C4-2B (cell line): ENCODE results near the gene AFAP1L2.

ENCODE experiments used
- H3K27ac ChIP-seq: fragments of 450-650 bp; 2 replicates; pipeline ENCODE4 v1.5.1; 2017
- CTCF ChIP-seq: fragments of 450-650 bp; conservative IDR thresholded peaks from 2 replicates; pipeline ENCODE4 v1.5.1; 2017; ENCODE audit warnings: mild to moderate bottlenecking
- ZFX ChIP-seq: fragments of 450-650 bp; IDR thresholded peaks from 2 replicates; pipeline ENCODE4 v1.6.1; 2017

AFAP1L2 gene

GRCh38 chr10:114379631-114380041 lies 24.7 kb downstream of the AFAP1L2 start:
- no peak overlapping the region for H3K27ac ChIP-seq
- TF ChIP-seq CTCF (no peak), ZFX (no peak)

DNA sequence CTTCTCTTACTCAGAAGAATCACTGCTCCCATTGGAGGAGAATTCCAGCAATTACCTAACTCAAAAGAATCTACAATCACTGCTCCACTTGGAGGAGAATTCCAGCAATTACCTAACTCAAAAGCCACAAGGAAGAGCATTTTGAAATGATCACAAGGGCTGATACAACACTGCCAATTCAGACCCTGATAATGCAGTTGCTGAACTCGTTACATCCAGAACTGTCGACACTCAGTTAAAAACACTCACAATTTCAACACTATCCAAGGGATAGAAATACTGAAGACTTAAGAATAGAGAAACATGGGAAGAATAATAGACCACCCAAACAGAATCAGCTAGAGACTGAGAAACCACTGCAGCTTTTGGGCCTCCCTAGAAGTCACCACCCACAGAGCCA lies 27.8 kb downstream of the AFAP1L2 start:
- no peak overlapping the region for H3K27ac ChIP-seq
- TF ChIP-seq ZFX (no peak), CTCF (no peak)

DNA sequence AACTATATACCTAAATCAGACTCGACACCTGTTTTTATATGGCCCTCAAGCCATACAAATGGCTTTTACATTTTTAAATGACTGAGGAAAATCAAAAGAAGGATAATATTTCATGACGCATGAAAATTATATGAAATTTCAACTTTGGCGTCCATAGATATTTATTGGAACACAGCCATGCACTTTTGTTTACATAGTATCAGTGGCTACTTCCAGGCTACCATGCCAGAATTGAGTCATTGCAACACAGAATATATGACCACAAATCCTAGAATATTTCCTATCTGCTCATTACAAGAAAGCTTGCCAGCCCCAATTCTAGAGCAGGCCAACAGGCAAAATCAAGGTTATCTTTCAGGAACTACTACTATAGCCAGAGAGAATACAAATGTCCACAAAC lies 29.3 kb downstream of the AFAP1L2 start:
- TF ChIP-seq ZFX (no peak), CTCF (no peak)
- no peak overlapping the region for H3K27ac ChIP-seq

- no peak for TF ChIP-seq CTCF
- TF ChIP-seq ZFX = no peak
- H3K27ac ChIP-seq = no peak overlapping the region
Measured at GRCh38 chr10:114374053-114374791, 30.1 kb downstream of the AFAP1L2 start.

GRCh38 chr10:114373631-114374030 lies 30.7 kb downstream of the AFAP1L2 start:
- H3K27ac ChIP-seq = no peak overlapping the region
- TF ChIP-seq ZFX (no peak), CTCF (no peak)

- TF ChIP-seq CTCF (no peak), ZFX (no peak)
- no peak overlapping the region for H3K27ac ChIP-seq
Measured at GRCh38 chr10:114372995-114373394, 31.3 kb downstream of the AFAP1L2 start.

GRCh38 chr10:114372179-114372578 lies 32.1 kb downstream of the AFAP1L2 start:
- TF ChIP-seq CTCF (no peak), ZFX (no peak)
- H3K27ac ChIP-seq = no peak overlapping the region
